ENCODE data around the gene FARS2. TPM values are rescaled to one million over a fixed set of nuclear protein-coding genes. Genes with fewer than 3 reads are reported as not detected.

FARS2 gene
- total and polyA plus RNA-seq, 8 donors = 15.1 to 20.3 (median 17.9) TPM

DNA sequence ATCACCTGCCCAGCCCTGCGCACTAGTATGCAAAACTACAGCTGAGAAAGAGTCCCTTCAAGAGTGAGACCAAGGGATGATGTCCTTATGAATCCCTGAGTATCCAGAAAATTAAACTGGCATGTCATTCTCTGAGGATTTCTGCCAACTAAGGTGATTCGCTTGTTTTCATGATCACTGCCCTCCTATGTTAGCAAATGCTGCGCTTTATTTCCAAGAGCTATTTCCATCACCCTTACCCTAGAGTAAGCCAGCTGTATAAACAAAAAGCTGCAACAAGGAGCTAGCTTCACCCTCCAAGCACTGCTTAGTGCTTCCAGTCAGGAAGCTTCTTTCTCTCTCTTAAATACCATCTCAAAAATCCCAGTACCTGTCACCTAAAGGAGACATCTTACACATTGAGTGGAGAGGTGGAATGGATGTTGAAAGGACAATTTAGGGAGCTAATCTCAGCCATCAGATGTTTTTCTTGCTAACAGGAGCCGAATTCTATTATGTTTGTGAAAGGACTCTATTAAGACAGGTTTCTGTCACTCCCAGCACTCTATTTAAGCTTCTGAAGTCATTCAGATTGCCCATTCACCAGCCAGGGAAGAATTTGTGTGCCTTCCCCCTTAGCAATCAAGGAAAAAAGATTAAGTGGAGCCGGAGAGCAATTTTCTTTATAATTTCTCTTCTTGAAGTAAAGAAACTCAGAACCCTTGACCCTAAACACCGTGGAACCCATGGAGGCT, 423.2 kb downstream of the FARS2 start:
- H3K27ac ChIP-seq = no peak overlapping the region
- ATAC-seq = no peak
- no peaks in the 10 kb centered on the region for H3K36me3 ChIP-seq
- H3K9me3 ChIP-seq = peaks cover 0 to 4% of the 10 kb centered on the region in 2 donors
- no peaks in the 10 kb centered on the region for H3K27me3 ChIP-seq
- intact Hi-C loops (cut with DNase I) = no loop called here
- TF ChIP-seq, protein P1, sequence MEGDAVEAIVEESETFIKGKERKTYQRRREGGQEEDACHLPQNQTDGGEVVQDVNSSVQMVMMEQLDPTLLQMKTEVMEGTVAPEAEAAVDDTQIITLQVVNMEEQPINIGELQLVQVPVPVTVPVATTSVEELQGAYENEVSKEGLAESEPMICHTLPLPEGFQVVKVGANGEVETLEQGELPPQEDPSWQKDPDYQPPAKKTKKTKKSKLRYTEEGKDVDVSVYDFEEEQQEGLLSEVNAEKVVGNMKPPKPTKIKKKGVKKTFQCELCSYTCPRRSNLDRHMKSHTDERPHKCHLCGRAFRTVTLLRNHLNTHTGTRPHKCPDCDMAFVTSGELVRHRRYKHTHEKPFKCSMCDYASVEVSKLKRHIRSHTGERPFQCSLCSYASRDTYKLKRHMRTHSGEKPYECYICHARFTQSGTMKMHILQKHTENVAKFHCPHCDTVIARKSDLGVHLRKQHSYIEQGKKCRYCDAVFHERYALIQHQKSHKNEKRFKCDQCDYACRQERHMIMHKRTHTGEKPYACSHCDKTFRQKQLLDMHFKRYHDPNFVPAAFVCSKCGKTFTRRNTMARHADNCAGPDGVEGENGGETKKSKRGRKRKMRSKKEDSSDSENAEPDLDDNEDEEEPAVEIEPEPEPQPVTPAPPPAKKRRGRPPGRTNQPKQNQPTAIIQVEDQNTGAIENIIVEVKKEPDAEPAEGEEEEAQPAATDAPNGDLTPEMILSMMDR (IDR thresholded peaks at IDR 0.05) = no peak
- H3K4me1 ChIP-seq = peaks cover 0 to 1% of the 10 kb centered on the region in 2 donors
- no peak overlapping the region for H3K4me3 ChIP-seq
- DNase-seq = no peak

DNA sequence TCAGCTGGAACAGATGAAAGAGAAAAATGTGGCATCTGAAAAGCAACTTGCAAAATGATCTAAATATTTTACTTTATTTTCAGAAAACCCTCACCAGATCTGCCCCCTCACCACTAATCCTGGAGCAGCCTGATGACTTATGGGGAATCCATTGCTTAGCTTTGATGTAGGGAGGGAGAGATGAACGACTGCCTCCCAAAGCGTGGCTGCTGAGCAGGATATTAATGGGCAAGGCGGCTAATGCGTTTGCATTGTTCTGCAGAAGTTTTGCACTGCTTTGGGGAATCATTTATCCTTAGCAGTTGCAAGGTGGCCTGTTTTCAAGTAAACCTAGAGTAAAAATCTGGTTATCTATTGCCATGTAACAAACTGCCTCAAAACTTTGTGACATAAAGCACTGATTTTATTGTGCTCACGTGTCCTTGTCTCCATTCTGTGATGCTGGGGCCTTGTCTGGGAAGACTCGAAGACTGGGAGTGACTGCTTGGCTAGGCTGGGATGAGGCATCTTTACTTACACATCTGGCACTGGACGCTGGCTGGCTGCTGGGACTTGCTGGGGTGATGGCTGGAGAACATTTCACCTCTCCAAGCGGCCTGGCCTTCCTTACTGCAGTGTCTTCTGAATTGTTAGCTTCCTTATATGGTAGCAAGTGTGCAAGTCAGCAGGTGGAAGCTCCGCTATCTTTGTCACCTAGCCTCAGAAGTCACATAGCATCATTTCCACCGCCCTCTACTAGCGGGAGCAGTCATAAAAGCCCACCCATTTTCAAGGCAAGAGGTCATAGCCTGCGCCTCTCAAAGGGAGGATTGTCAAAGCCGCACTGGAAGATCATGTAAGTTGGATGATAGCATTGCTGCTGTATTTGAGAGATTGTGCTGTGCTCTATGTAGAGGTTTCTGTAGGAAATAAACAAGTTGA, 432.2 kb downstream of the FARS2 start:
- H3K27ac ChIP-seq = no peak overlapping the region
- ATAC-seq (no peak), DNase-seq (no peak)
- intact Hi-C loops (cut with DNase I) = no loop called here
- H3K4me1 ChIP-seq = peaks cover 0 to 16% of the 10 kb centered on the region in 2 donors
- H3K9me3 ChIP-seq = peaks cover 0 to 5% of the 10 kb centered on the region in 2 donors
- H3K27me3 ChIP-seq = no peaks in the 10 kb centered on the region
- TF ChIP-seq, protein P1 (IDR thresholded peaks at IDR 0.05) = no peak
- H3K36me3 ChIP-seq = no peaks in the 10 kb centered on the region
- H3K4me3 ChIP-seq = no peak overlapping the region

DNA sequence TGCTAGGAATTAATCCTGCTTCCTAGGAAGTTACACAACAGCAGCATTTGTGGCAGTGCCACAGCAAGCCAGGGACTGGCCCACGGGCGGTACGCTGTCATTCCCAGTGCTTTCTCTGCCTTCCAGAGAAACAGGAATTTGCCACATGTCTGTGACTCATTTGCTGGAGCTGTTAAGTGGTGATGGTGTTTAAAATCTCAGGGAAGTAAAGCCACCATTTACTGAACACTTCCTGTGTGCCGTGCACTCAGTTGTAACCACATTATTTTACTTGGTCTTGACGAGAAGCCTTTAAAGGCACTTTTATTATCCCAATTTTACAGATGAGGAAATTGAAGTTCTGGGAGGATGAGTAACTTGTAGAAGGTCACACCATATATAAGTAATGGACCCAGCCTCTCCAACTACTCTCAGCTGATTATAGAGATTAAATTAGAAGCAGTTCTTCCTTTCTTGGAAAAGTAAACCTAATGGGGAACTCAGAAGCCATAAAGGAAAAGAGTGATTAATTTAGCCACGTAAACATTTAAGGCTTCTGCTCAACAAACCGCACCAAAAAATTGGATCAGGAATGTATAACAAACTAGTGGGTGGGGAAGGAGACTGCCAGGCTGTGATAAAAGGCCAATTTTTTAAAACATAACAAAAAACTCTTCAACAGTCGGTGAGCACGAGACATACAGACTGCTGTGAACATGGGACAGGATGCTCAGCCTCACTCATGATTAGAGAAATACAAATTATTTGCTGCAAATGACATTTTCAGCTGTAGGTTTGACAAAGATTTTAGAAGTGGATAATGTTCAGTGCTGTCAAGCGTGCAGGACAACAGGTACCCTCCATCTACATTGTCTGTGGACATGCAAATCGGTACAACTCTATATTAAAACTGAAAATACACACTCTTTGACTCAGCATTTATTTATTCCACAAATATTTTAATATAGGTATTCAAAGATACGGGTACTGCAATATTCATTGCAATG, 434.2 kb downstream of the FARS2 start:
- intact Hi-C loops (cut with DNase I) = no loop called here
- H3K4me3 ChIP-seq = no peak overlapping the region
- H3K36me3 ChIP-seq = no peaks in the 10 kb centered on the region
- no peaks in the 10 kb centered on the region for H3K27me3 ChIP-seq
- TF ChIP-seq, protein P1 (IDR thresholded peaks at IDR 0.05) = no peak
- ATAC-seq = peak; percentile 67
- no peak for DNase-seq
- peak overlapping the region; percentile 9 to 66 for H3K27ac ChIP-seq
- peaks cover 0 to 3% of the 10 kb centered on the region in 2 donors for H3K9me3 ChIP-seq
- H3K4me1 ChIP-seq = peaks cover 0 to 27% of the 10 kb centered on the region in 2 donors

DNA sequence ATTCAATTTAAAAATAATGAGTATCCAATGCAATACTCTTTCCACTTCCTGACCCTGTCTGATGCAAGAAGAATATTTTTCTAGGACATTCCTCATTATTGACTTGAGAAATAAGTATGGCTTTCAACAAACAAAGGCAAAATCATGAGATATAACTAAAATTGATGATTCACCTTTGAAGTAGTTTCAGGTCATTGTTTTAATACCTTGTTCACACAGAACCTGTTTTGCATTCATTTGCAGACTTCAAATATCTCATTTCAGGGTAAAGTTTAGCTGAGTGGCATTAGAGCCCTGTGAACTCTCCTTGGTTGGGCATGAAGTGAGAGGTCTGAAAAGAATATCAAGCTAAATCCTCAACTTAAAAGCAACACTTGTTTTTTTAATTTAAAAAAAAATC, 436.2 kb downstream of the FARS2 start:
- DNase-seq = no peak
- Histone ChIP-seq H3K36me3 (no peaks in the 10 kb centered on the region), H3K27me3 (no peaks in the 10 kb centered on the region), H3K4me3 (no peak overlapping the region), H3K4me1 (peaks cover 0 to 27% of the 10 kb centered on the region in 2 donors), H3K27ac (no peak overlapping the region), H3K9me3 (no peaks in the 10 kb centered on the region)
- no peak for ATAC-seq
- intact Hi-C loops (cut with DNase I) = no loop called here
- TF ChIP-seq, protein P1 (IDR thresholded peaks at IDR 0.05) = no peak
